HG03457 (cell line): ENCODE measurements around the gene TOLLIP.

Source experiments
- ATAC-seq: cut with Tn5 transposase; IDR thresholded peaks from one replicate; pipeline ENCODE4 v1.9.1; 2021; ENCODE audit warnings: moderate number of reproducible peaks; ENCODE audit not compliant: unreplicated experiment

Gene TOLLIP

GRCh38 chr11:1300121-1300520 lies 9.3 kb downstream of the TOLLIP start:
- no peak for ATAC-seq

- no peak for ATAC-seq
Observed at GRCh38 chr11:1299621-1300020, 9.8 kb downstream of the TOLLIP start.

- ATAC-seq = no peak
Observed at GRCh38 chr11:1298695-1299492, 10.5 kb downstream of the TOLLIP start.

GRCh38 chr11:1297576-1298473 lies 11.6 kb downstream of the TOLLIP start:
- no peak for ATAC-seq

- ATAC-seq = no peak
Observed at GRCh38 chr11:1297011-1297575, 12.3 kb downstream of the TOLLIP start.

- no peak for ATAC-seq
Observed at GRCh38 chr11:1296287-1296686, 13.1 kb downstream of the TOLLIP start.

GRCh38 chr11:1295591-1295990 lies 13.8 kb downstream of the TOLLIP start:
- ATAC-seq = no peak

GRCh38 chr11:1295086-1295485 lies 14.3 kb downstream of the TOLLIP start:
- ATAC-seq = no peak

GRCh38 chr11:1293619-1294015 lies 15.8 kb downstream of the TOLLIP start:
- no peak for ATAC-seq

- no peak for ATAC-seq
Observed at GRCh38 chr11:1292644-1293618, 16.5 kb downstream of the TOLLIP start.

GRCh38 chr11:1292018-1292643 lies 17.3 kb downstream of the TOLLIP start:
- no peak for ATAC-seq

GRCh38 chr11:1291295-1292017 lies 18.0 kb downstream of the TOLLIP start:
- no peak for ATAC-seq

GRCh38 chr11:1290052-1291040 lies 19.1 kb downstream of the TOLLIP start:
- ATAC-seq = no peak

- no peak for ATAC-seq
Observed at GRCh38 chr11:1289211-1289935, 20.1 kb downstream of the TOLLIP start.

- ATAC-seq = no peak
Observed at GRCh38 chr11:1288426-1289151, 20.8 kb downstream of the TOLLIP start.

- ATAC-seq = no peak
Observed at GRCh38 chr11:1287928-1288327, 21.5 kb downstream of the TOLLIP start.

- ATAC-seq = no peak
Observed at GRCh38 chr11:1285876-1286275, 23.6 kb downstream of the TOLLIP start.
